H1 (cell line): Measurements from ENCODE around the gene PCSK9. TPM values are rescaled to one million over a fixed set of nuclear protein-coding genes. Genes with fewer than 3 reads are reported as not detected.

ENCODE experiments used
- CBX5 ChIP-seq: fragments of 300-800, 300-1000 bp; sonication (generic); IDR thresholded peaks from 2 replicates; pipeline ENCODE4 v1.7.1; 2016; ENCODE audit warnings: antibody characterized with exemption, low read length, low read depth
- RNF2 ChIP-seq: fragments of 200-900, 300-1000 bp; sonication (generic); IDR thresholded peaks from 2 replicates; pipeline ENCODE4 v1.7.1; 2016; ENCODE audit warnings: borderline replicate concordance, low read depth, mild to moderate bottlenecking, antibody characterized with exemption, low read length; ENCODE audit not compliant: poor library complexity, severe bottlenecking; ENCODE audit errors: missing control alignments
- TEAD4 ChIP-seq: IDR thresholded peaks from 2 replicates; pipeline ENCODE4 v1.6.1; 2012; ENCODE audit warnings: low read depth, low read length, inconsistent platforms, mixed read lengths
- YY1 ChIP-seq: IDR thresholded peaks from 2 replicates; pipeline ENCODE4 v1.6.1; 2011; ENCODE audit warnings: low read depth, mild to moderate bottlenecking, low read length
- polyA plus RNA-seq, 7 experiments: library from polyadenylated mRNA; depleted of rRNA in 3 of 7; stranded (reverse) in 5 of 7; unstranded in 2 of 7; fragments of >200 nt in 5 of 7; fragments of 200-250 nt in 2 of 7; gene quantifications; 1 replicate in 5 of 7; 2 replicates in 1 of 7; 4 replicates in 1 of 7; pipeline versions ENCODE4 v1.2.1 to v1.2.3, GENCODE V29; 2011 to 2013; ENCODE audit warnings: missing spikeins in 2 of 7, mixed read lengths in 2 of 7
- total RNA-seq: library from RNA; stranded (reverse); fragmentation: NEBNext Ultra II Directional; extraction: Animal tissue kit (Norgen Biotek cat#: 25700); gene quantifications from 2 replicates; pipeline ENCODE4 v1.2.1, GENCODE V29; 2021

The PCSK9 gene
- total and polyA plus RNA-seq, 2 of the 8 experiments (the other 6 are each of a cell fraction or from before 2014, with no cell fraction given) = 22.3 to 32.3 TPM

DNA sequence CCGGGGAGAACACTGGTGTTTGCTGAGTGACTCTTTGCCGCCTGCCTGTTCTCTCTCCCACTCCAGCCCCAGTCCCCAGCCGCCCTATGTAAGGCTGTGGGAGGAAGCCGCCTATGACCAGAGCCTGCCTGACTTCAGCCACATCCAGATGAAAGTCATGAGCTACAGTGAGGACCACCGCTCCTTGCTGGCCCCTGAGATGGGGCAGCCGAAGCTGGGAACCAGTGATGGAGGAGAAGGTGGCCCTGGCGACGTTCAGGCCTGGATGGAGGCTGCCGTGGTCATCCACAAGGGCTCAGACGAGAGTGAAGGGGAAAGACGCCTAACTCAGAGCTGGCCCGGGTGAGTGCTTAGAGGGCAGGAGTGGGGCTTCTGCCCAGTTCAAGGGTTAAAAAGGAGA is 32.4 kb upstream of the PCSK9 start (continued):
- TF ChIP-seq RNF2 (no peak), YY1 (no peak), TEAD4 (no peak), CBX5 (no peak)
